GM19193 (cell line): ENCODE measurements around the gene QRICH1.

Source experiments
- POLR2A ChIP-seq: IDR thresholded peaks from 4 replicates; pipeline ENCODE4 v1.6.1; 2011; ENCODE audit not compliant: insufficient read depth, insufficient read length; ENCODE audit errors: extremely low read depth

QRICH1 gene

GRCh38 chr3:49098429-49098828 is 4.6 kb upstream of the QRICH1 start:
- no peak for TF ChIP-seq POLR2A

- TF ChIP-seq POLR2A, result peak; percentile 26
Measured at GRCh38 chr3:49092938-49093852, 676 bp downstream of the QRICH1 start.

- TF ChIP-seq POLR2A, result no peak
Measured at GRCh38 chr3:49081429-49081828, 12.4 kb downstream of the QRICH1 start.

GRCh38 chr3:49079270-49079669 is 14.6 kb downstream of the QRICH1 start:
- TF ChIP-seq POLR2A, result no peak

DNA sequence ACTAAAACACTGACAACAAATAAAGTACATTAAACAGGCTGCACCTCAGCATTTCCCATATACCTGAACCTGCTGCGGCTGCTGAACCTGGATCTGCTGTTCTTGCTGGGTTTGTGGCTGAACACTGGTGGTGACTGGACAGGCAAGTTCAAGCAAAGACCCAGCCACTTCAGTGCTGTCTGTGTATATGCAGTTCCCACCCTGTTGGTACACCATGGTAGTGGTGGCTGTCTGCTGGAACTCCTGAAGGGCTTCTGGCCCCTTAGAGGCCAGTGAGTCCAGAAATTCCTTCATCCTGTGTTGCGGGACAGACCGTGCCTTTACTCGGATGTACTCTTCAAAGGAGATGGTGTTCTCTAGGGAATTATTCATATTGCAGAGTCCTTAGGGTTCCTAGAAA is 17.2 kb downstream of the QRICH1 start:
- TF ChIP-seq POLR2A, result no peak

DNA sequence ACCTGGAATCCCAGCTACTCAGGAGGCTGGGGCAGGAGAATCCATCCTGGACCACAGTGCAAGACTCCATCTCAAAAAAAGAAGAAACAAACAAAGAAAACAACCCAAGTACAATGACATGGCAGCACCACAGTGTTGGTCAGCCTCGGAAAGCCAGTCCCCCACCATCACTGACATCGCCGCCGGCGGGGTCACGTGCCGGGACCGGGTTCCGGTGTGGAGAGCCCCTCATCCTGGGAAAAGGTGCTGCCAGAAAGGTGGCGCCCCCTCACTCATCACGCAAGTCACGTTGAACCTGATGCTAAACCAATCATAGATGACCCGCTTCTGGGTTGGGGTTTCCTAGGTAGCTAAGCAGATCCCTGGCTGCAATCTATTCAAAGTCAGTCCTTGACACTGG is 17.8 kb downstream of the QRICH1 start:
- no peak for TF ChIP-seq POLR2A

DNA sequence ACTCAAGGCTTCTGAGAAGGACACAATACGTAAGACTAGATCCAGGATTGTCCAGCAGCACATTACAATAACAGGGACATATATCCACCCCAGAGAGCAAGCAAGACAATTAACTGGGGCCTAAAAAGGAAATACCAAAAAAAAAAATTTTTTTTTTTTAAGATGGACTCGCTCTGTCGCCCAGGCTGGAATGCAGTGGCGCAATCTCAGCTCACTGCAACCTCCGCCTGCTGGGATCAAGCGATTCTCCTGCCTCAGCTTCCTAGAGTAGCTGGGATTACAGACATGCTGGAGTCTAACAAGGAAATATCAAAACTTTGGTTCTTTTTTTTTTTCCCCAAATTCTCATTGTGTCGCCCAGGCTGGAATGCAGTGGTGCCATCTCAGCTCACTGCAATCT is 35.9 kb downstream of the QRICH1 start:
- TF ChIP-seq POLR2A, result no peak

- TF ChIP-seq POLR2A, result no peak
Measured at GRCh38 chr3:49057268-49057667, 36.6 kb downstream of the QRICH1 start.

- TF ChIP-seq POLR2A, result no peak
Measured at GRCh38 chr3:49054344-49054862, 39.5 kb downstream of the QRICH1 start.

- no peak for TF ChIP-seq POLR2A
Measured at GRCh38 chr3:49053543-49053942, 40.3 kb downstream of the QRICH1 start.

DNA sequence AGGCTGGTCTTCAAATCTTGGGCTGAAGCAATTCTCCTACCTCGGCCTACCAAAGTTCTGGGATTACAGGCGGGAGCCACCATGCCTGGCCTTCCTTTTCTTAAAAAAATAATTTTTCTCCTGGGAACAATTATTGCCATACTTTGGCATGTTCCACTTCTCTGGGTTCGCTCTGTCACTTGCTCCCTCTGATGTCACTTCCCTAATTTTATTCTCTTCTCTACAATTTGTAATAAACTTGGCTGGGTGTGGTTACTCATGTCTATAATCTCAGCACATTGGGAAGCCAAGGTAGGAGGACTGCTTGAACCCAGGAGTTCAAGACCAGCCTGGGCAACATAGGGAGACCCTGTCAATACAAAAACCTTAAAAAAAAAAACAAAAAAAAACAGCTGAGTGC is 58.6 kb downstream of the QRICH1 start:
- TF ChIP-seq POLR2A, result no peak

- TF ChIP-seq POLR2A, result no peak
Measured at GRCh38 chr3:49034650-49035049, 59.2 kb downstream of the QRICH1 start.

- no peak for TF ChIP-seq POLR2A
Measured at GRCh38 chr3:49032646-49033304, 61.1 kb downstream of the QRICH1 start.

GRCh38 chr3:49030321-49030720 is 63.5 kb downstream of the QRICH1 start:
- TF ChIP-seq POLR2A, result no peak

- TF ChIP-seq POLR2A, result no peak
Measured at GRCh38 chr3:49029563-49029884, 64.3 kb downstream of the QRICH1 start.
